Mammary epithelial cell (primary cell): Measurements from ENCODE around the gene MSS51.

Source experiments
- CTCF ChIP-seq, 2 donors: IDR thresholded peaks in 1 of 2; conservative IDR thresholded peaks in 1 of 2; 2 replicates each; pipeline ENCODE4 v1.5.1; 2011 to 2012; ENCODE audit warnings: inconsistent platforms in 2 of 2, low read length in 2 of 2, mild to moderate bottlenecking in 2 of 2, control low read depth in 1 of 2, low read depth in 1 of 2; ENCODE audit not compliant: insufficient read depth in 1 of 2; ENCODE audit errors: extremely low read depth in 1 of 2
- EZH2 ChIP-seq: IDR thresholded peaks from 2 replicates; pipeline ENCODE4 v1.6.1; 2012; ENCODE audit warnings: low read length, inconsistent platforms, borderline replicate concordance

- TF ChIP-seq EZH2 (no peak), CTCF (conservative IDR thresholded peaks at IDR 0.05 in 1 of 2, IDR thresholded peaks at IDR 0.05 in 1 of 2; ENCODE audit: extremely low read depth in 1 of 2, insufficient read depth in 1 of 2, low read depth in 1 of 2, low read length in 2 of 2) (no peak)
These were observed 28.7 kb downstream of the MSS51 start for GRCh38 chr10:73404690-73405089.
